ENCODE results near the gene PLSCR5.

Gene PLSCR5

DNA sequence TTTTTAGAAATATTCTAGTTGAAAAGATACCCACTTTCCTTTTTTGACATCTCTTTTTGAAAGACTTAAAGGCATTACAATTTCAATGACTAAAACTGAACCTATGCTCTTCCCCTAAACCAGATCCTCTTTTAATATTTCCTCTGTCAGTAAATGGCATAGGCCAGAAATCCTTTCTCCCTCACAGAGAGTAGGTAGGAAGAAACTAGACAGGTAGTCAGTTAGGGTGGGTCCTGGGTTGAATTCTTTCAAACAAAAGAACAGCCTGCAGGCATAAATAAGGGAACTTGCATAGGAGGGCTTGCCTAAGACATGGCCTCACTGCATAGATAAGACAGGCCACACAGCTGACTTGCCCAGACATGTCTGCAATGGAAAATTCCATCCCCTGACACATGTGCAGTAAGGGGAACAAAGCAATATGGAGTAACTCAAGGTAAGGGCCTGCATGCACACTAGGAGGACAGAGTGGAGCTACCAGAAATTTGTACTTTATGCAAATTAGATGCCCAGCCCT, 23.1 kb downstream of the PLSCR5 start:
- FAIRE-seq = no peak

DNA sequence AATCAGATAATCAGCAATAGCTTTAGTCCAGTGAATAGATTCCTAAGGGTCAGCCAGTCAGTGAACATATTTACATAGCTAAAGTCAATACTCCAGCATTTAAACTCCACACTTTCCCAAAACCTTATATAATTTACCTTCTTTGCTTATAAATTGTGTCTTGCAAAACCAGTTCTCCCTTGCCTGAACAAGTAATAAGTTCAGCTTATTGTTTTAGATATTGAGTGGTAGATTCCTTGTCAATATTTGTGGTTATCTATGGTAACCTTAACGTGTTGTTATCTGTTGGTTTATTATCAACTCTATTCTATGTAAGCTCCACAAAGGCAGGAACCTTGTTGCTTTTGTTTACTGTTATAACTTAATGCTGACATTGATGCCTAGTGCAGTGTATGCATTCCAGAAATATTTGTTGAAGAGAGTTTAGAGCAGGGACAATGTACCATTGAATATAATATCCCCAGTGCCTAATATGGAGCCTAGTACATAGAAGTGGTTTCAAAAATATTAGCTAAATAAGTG, 24.0 kb downstream of the PLSCR5 start:
- FAIRE-seq = no peak

DNA sequence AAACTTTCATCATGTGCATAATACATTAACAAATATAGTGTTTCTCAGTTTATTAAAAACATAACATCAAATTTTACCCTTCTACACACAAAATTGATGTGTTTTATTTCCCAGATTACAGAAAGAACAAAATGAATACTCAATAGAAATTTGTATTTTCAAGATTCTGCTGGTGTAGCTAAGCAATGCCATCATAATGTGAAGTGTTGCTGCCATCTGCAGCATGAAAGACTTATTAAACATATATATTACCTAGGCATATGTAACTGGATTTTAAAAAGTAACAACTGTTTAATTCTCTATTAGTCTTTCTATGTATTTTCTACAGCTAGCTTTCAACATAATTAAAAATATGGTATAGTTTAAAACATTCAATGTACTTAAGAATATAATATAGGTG, 27.5 kb downstream of the PLSCR5 start:
- FAIRE-seq = no peak

DNA sequence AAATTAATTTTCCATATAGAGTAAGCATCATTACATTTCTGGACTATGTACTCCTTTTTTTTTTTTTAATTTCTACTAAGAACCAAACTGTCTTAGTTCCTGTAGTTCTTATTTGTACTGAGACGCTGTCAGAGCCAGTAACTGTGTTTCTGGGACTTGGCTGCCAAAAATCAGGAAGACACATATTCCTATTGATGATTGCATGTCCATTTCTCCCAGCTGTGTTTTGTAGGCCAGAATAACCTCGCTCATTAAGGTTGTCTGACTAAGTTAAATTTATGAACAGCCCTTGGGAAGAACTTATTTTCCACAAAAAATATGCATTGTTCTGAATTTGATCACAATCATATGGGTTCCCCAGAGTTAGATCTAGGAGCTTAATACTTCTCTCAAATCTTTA, 29.5 kb downstream of the PLSCR5 start:
- FAIRE-seq = no peak

DNA sequence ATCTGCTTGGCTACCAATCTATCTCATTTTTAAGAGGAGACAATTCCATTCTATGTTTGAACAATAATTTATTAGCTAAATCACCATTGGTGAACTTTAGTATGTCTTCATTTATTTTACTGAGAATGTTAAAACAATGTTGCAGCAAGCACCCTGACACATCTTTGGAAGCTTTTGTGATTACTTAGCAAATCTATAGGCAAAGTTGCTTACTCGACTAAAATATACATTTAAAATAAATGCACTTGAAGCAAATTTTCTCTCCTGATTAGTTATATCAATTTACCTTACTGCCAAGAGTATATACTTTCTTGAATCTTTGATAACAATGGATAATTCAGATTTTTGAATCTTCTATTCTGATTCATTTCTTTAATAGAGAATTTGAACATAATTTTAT, 31.0 kb downstream of the PLSCR5 start:
- FAIRE-seq = no peak

DNA sequence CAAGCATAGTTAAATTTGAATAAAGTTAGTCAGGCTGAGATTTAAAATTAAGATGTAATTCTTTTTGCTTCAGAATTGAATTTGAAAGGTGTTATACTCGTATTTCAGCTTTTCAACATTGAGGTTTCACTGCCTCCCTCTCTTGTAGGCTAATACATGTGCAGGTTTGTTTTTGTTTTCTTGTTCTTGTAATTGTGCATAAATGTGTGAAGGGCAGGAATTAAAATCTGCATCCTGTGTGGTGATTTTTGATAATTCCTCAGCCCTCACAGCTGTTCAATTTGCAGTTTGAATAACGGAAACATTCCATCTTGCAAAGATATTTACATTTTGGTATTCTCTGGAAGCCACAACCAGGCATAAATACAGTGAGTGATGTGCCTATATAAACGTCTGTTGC, 35.8 kb downstream of the PLSCR5 start:
- FAIRE-seq = no peak

DNA sequence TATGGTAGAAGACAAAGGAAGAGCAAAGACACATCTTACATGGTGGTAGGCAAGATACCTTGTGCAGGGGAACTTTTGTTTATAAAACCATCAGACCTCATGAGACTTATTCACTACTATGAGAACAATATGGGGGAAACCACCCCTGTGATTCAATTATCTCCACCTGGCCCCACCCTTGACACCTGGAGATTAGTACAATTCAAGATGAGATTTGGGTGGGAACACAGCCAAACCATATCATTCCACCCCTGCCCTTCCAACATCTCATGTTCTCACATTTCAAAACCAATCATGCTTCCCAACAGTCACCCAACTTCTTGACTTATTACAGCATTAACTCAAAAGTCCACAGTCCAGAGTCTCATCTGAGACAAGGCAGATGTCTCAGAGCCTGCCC, 39.0 kb downstream of the PLSCR5 start:
- no peak for FAIRE-seq

DNA sequence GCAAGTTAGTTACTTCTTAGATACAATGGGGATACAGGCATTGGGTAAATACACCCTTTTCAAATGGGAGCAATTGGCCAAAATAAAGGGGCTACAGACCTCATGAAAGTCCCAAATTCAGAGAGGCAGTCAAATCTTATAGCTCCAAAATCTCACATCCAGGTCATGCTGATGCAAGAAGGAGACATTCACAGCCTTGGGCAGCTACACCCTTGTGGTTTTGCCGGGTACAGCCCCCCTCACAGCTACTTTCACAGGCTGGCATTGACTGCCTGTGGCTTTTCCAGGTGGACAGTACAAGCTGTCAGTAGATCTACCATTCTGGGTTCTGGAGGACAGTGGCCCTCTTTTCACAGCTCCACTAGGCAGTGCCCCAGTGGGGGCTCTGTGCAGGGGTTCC, 43.3 kb downstream of the PLSCR5 start:
- FAIRE-seq = no peak

DNA sequence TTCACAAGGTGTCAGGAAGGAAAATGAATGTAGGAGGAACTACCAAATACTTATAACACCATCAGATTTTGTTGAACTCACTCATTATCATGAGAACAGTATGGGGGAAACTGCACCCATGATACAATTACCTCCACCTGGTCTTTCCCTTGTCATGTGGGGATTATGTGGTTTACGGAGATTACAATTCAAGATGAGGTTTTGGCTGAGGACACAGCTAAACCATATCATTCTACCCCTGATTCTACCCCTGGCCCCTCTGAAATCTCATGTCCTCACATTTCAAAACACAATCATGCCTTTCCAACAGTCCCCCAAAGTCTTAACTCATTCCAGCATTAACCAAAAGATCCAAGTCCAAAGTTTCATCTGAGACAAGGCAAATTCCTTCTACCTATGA, 43.7 kb downstream of the PLSCR5 start:
- FAIRE-seq = no peak

DNA sequence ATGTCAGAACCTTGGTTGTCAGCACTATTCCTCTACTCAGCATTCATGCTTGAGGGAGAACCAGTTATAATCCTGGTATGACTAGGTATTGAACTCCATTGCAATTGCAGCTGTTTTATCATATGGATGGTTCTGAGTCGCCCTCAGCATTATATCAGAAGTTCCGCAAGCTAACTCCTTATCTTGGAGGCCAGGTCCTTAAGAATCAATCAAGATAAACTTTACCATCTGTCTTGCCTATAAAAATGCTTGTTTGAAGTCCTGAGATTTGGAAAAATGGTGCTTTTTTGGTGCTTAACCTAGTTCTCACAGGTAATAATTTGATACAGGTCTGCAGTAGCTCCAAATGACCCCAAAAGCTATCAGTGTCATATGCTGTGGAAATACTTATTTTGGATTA, 44.5 kb downstream of the PLSCR5 start:
- FAIRE-seq = no peak

DNA sequence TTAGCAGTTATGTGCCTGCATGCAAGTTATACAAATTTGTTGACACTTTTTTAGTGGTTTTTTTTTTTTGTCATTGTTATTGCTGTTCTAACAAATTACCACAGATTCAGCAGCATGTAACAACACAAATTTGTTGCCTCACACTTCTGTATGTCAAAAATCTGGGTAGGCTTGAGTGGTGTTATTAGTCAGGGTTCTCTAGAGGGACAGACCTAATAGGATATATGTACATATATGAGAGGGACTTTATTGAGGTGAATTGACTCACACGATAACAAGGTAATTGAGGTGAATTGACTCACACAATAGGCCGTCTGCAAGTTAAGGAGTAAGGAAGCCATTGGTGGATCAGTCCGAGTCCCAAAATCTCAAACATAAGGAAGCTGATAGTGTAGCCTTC, 45.8 kb downstream of the PLSCR5 start:
- no peak for FAIRE-seq

DNA sequence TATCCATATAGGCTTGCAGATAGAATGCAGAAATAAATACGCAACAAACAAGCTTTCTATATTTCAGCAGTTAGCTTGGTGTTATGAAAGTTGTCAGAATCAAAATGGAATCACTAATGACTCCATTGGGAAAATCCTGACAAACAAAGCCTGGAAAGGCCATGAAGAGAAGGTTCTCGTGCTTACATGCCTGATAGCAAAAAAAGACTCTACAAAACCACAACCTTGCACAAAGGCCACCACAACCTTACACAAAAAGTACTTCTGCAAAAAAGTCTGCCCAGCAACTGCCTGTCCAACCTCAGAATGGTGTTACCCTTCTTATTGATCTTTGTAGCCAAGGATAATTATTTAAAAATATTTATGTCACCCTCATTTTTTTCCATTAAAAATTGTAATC, 46.4 kb downstream of the PLSCR5 start:
- FAIRE-seq = no peak

DNA sequence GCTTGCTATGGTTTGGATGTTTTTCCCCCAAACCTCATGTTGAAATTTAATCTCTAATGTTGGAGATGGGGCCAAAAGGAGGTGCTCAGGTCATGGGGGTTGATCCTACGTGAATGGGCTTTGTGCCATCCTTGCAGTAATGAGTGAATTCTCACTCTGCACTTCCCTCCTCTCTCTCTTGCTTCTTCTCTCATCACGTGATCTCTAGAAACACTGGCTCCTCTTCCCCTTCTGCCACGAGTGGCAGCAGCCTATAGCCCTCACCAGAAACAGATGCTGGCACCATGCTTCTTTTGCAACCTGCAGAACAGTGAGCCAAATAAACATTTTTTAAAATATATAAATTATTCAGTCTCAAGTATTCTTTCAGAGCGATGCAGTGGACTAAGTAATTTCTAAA, 47.4 kb downstream of the PLSCR5 start:
- no peak for FAIRE-seq

DNA sequence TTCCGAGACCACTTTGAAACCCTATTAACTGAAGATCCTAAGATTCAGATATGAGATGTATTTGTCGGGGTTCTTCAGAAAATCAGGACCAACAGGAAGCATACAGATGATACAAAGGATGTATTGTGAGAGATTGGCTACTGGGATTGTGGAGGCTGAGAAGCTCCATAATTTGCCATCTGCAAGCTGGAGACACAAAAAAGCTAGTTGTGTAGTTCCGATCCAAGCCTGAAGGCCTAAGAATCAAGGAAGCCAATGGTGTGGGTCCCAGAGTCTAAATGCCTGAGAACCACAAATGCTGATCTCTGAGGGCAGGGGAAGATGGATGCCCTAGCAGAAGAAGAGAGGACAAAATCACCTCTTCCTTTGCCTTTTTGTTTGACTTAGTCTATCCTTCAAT, 49.8 kb downstream of the PLSCR5 start:
- no peak for FAIRE-seq

DNA sequence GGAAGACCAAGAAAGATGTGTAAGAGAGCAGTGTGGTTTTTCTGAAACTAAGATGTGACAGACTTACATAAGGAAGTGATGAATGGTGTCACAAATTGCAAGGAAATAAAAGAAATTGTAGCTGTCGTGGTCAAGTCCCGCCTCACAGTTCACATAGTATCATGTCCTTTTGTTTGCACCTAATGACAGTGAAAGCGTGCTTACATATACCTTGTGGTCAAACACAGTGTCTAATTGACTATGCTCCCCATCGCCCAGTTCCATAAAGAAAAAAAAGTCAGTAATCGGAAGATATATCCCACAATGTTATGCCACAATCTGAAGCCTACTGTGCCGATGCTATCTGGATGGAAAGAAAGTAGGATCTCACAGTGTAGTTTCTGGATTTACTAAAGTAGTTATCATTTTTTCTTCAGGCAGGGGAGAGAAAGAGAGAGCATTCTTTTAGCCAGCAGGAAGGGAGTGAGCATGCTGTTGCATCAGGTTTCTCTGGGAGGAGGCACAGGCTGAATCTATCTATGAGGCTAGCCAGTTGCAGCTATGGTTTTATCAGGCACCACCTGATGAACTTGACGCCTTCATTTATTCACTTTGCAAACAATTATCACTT, 50.9 kb downstream of the PLSCR5 start:
- no peak for FAIRE-seq

DNA sequence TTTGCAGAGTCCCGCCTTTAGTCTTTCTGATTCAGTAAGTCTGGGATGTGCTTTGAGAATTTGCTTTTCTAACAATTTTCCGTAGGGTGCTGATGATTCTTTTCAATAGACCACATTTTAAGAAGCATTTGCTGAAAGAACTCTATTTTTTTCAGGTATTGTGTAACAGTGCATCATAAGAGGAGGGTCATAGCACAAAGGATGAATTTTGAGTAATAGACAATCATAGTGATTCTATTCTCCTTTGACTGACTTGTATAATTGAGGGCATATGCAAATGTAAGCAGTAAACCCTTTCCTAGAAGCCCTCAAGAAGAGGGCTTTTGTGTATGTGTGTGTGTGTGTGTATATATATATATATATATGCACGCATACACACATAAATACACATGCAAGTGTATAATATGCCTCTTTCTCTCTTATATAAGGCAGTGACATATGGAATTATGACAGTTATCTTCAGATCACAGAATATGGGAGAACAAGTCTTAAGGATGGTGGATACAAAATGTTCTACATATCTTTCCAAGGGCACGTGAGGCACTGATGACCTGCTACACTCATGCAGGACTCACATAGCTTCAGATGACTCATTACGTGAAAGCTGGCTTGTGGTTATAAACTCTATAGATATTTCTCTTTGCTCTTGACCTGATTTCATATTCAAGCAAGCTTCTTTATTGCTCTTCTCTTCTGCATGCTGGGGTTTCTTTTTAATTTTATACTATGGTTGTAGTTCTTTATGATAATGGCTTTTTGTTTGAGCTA, 54.2 kb downstream of the PLSCR5 start:
- no peak for FAIRE-seq

DNA sequence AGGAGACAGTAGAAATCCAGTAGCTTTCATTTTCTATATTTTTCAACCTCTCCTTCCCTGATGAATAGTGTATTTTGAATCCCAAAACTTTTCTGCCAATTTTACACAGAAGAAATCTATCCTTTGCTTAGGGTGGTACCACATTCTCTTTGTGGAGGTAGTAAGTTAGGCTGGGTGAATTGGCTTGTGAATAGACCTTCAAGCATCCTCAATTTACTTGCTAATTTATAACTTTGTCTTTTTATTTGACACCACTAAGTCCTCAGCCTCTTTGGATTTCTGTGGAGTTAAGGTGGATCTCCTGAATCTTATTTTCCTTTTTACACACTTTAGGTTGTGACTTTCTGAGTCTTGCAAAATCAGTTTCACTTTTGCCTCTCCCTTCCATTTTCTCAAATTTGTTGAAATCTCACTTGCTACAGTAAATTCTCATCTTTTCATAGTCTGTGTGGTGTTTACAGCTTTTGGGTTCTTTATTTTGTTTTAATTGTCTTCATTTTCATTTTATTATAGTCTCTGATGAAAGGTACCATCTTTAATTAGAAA, 55.0 kb downstream of the PLSCR5 start:
- no peak for FAIRE-seq

DNA sequence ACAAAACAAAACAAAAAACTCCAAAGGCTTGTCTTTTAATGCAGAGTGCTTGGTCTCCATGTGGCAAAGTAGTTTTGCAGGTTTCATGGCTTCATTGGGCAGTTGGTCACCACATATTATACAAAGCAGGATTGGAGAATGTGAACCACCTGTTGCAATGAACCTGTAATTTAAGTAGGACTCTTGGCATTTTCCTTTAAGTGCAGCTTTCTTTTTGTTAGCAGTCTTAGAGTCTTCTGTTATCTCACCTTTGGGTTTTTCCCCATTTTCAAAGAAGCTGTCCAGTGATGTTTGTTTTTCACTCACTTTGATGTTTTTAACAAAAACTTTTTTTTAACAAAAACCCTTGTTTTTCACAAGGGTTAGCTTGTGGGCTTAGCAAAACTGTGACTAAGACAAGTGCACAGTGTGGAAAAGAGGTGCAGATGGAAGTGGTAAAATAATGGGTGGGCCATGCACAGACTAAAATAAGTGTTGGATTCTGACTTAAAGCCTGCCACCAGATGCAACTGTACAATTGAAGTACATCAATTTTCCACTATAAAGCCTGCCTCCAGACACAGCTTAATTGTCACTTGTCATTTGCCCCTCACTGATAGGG, 57.8 kb downstream of the PLSCR5 start:
- no peak for FAIRE-seq

DNA sequence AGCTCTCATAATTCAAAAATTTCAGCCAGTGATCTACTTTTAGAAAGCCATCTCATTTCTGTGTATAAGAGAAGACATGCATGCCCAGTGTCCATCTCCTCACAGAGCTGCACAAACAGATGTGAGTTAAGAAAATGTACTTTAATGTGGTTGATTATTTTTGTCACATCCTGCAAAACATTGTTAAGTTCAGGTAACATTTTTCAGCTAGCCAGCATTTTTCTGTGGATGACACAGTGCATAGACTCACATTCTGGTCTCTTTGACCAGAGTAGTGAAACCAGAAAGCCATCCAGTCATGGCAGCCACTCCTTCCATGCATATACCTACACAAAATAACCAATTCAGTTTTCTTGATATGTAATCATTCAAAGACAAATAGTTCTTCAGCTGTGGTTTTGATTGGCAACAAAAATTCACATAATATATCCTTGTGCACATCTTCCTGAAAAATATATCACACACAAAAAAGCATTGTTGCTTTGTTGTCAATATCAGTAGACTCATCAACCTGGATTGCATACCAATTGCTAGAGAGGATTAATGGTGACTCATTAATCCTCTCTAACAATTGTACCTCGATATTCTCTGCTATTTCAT, 58.7 kb downstream of the PLSCR5 start:
- no peak for FAIRE-seq

DNA sequence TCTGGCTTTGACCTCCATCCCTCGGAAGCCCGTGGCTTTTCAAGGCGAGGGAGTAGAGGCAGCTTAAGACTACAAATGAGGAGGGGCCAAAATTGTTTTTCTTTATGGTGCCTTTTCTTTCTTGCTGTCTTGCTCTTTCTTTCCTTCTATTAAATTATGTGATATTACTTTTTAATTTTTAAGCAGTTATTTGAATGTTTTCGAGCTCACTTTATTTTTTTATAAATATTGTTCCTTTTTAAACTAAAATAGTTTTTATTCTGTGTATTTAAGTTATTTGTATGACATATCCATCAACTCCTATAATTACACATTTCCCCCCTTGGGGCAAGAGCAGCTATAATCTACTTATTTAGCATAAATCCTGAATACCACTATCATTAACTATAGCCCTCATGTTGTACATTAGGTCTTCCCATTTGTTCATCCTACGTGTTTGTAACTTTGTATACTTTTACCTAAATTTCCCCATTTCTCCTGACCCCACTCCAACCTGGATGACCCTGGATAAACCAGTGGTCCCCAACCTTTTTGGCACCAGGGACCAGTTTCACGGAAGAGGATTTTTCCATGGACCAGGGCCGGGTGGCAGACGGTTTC, 60.1 kb downstream of the PLSCR5 start:
- FAIRE-seq = no peak

DNA sequence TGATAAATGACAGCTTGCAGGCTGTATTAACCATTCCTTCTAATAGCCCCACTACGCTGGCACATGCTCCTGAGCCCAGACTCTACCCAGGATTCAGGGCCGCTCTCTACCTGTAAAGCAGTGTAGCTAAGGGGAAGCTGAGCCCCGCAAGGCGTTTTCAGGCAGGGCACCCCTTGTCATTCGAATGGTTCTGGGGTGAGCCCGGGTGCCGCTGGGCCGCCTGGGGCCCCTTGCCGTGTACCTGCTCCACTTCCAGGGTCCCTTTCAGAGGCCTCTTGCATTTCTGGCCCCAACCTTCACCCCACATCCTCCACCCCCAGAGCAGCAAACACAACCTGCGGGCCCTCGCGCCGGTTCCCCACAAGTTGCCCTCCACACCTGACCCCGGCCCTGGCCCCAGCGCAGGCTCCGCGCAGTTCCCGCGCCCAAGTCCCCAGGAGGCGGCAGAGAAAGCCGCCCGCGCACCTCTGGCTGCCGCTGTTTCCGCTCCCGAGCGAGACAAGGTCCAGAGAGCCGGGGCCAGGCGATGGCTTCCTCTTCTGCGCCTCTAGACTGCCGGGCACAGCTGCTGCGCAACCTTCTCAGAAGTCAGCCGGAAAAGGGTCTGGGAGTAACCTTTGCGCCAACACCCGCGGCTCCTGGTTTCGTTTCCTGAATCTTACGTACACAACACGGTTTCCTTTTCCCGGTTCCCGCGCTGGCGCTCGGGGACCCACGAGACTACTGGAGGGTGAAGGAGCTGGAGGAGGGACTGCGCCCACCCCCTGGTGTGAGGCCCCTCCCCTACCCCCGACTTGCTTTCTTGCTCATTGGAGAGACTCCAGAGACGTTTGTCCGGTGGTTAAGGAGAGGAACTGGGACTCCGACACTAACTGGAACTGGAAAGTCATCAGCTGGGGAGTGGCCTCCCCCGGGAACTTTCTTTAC, 60.9 kb downstream of the PLSCR5 start, which contains the start of gene PLSCR1:
TSS of gene PLSCR1 (minus strand) at position 606 of the 927 bp plus-strand sequence. CDS start 8,055 bp downstream, outside the sequence.
- no peak for FAIRE-seq

Measured in G401.6 (cell line).